AML-193 (cell line): ENCODE measurements around the gene RASGEF1C.

Experiments used
- DNase-seq, 2 experiments: peaks; one replicate each; lab custom pipeline; 2025; lab: John Stamatoyannopoulos, UW

The RASGEF1C gene

GRCh38 chr5:180159756-180160155, 49.3 kb downstream of the RASGEF1C start:
- no peak for DNase-seq

- no peak for DNase-seq
Observed at GRCh38 chr5:180157866-180158265, 51.1 kb downstream of the RASGEF1C start.

- DNase-seq: no peak
Observed at GRCh38 chr5:180156141-180156540, 52.9 kb downstream of the RASGEF1C start.

GRCh38 chr5:180155365-180155926, 53.6 kb downstream of the RASGEF1C start:
- no peak for DNase-seq

- no peak for DNase-seq
Observed at GRCh38 chr5:180154821-180155364, 54.1 kb downstream of the RASGEF1C start.

GRCh38 chr5:180153991-180154390, 55.0 kb downstream of the RASGEF1C start:
- DNase-seq: no peak

- no peak for DNase-seq
Observed at GRCh38 chr5:180153099-180153498, 55.9 kb downstream of the RASGEF1C start.

- no peak for DNase-seq
Observed at GRCh38 chr5:180143656-180144364, 65.2 kb downstream of the RASGEF1C start.

- DNase-seq: no peak
Observed at GRCh38 chr5:180142824-180143610, 66.0 kb downstream of the RASGEF1C start.

- no peak for DNase-seq
Observed at GRCh38 chr5:180142021-180142765, 66.8 kb downstream of the RASGEF1C start.

GRCh38 chr5:180141068-180141660, 67.8 kb downstream of the RASGEF1C start:
- DNase-seq: no peak

GRCh38 chr5:180140571-180140970, 68.4 kb downstream of the RASGEF1C start:
- no peak for DNase-seq

- no peak for DNase-seq
Observed at GRCh38 chr5:180140079-180140554, 68.9 kb downstream of the RASGEF1C start.

- DNase-seq: no peak
Observed at GRCh38 chr5:180139731-180140055, 69.3 kb downstream of the RASGEF1C start.

GRCh38 chr5:180138976-180139730, 69.9 kb downstream of the RASGEF1C start:
- no peak for DNase-seq

GRCh38 chr5:180138214-180138975, 70.6 kb downstream of the RASGEF1C start:
- no peak for DNase-seq

GRCh38 chr5:180137401-180138213, 71.4 kb downstream of the RASGEF1C start:
- no peak for DNase-seq

GRCh38 chr5:180136630-180137381, 72.2 kb downstream of the RASGEF1C start:
- no peak for DNase-seq
